ENCODE measurements around the gene POLR3H.
A peak's percentile ranks its signal among the peaks of the same experiment; 100 is the strongest.
"Not testable (repeated sequence)": the region's sequence is repeated elsewhere in the genome, so short reads cannot be mapped to it uniquely, and the experiment has no call there.

Gene POLR3H

DNA sequence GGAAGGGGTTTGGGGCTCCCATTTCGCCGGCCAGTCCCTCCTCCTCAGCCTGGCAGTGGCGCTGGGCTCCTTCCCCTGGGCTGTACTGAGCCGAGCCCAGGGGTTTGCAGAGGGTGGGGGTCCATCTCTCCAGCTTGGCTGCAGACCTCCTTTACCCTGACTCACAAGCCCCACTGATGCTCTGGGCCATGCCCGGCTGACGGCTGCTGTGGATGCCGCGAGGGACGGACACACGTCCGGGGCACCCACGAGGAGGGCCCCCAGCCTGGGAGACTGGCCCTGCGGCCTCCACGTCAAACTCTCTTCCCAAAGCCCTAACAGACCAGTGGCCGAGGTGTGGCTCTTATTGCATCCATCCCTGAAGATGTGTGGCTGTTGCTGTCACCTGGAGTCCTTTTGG, 31.3 kb upstream of the POLR3H start:
- Histone ChIP-seq H3K4me1 (ENCODE audit: insufficient read depth, low read length) (no peaks in the 10 kb centered on the region), H2AFZ (ENCODE audit: low read depth, low read length) (no peak overlapping the region), H3K36me3 (ENCODE audit: insufficient read depth, low read length) (peaks cover 25% of the 10 kb centered on the region), H3K9me3 (ENCODE audit: low read length) (no peaks in the 10 kb centered on the region), H3K4me3 (ENCODE audit: low read length) (no peak overlapping the region), H3K27me3 (ENCODE audit: insufficient read depth, low read length) (no peaks in the 10 kb centered on the region)

- Histone ChIP-seq H3K9me3 (ENCODE audit: low read length) (no peaks in the 10 kb centered on the region), H3K27me3 (ENCODE audit: insufficient read depth, low read length) (no peaks in the 10 kb centered on the region), H3K4me1 (ENCODE audit: insufficient read depth, low read length) (no peaks in the 10 kb centered on the region), H3K36me3 (ENCODE audit: insufficient read depth, low read length) (peaks cover 23% of the 10 kb centered on the region), H3K4me3 (ENCODE audit: low read length) (no peak overlapping the region), H2AFZ (ENCODE audit: low read depth, low read length) (no peak overlapping the region)
Measured at GRCh38 chr22:41574847-41575381, 30.6 kb upstream of the POLR3H start.

GRCh38 chr22:41573677-41574076, 29.4 kb upstream of the POLR3H start:
- no peaks in the 10 kb centered on the region for H3K9me3 ChIP-seq (ENCODE audit: low read length)
- peaks cover 10% of the 10 kb centered on the region for H3K4me1 ChIP-seq (ENCODE audit: insufficient read depth, low read length)
- no peaks in the 10 kb centered on the region for H3K27me3 ChIP-seq (ENCODE audit: insufficient read depth, low read length)
- H2AFZ ChIP-seq (ENCODE audit: low read depth, low read length), result no peak overlapping the region
- no peak overlapping the region for H3K4me3 ChIP-seq (ENCODE audit: low read length)
- H3K36me3 ChIP-seq (ENCODE audit: insufficient read depth, low read length), result peaks cover 14% of the 10 kb centered on the region

- not testable (repeated sequence) for H2AFZ ChIP-seq (ENCODE audit: low read depth, low read length); H3K27me3 ChIP-seq (ENCODE audit: insufficient read depth, low read length); H3K9me3 ChIP-seq (ENCODE audit: low read length); H3K4me3 ChIP-seq (ENCODE audit: low read length); H3K36me3 ChIP-seq (ENCODE audit: insufficient read depth, low read length)
- H3K4me1 ChIP-seq (ENCODE audit: insufficient read depth, low read length), result peaks cover 15% of the 10 kb centered on the region
Measured at GRCh38 chr22:41572305-41572704, 28.0 kb upstream of the POLR3H start.

- no peaks in the 10 kb centered on the region for H3K27me3 ChIP-seq (ENCODE audit: insufficient read depth, low read length)
- H3K9me3 ChIP-seq (ENCODE audit: low read length), result no peaks in the 10 kb centered on the region
- peaks cover 15% of the 10 kb centered on the region for H3K4me1 ChIP-seq (ENCODE audit: insufficient read depth, low read length)
- peaks cover 4% of the 10 kb centered on the region for H3K36me3 ChIP-seq (ENCODE audit: insufficient read depth, low read length)
- no peak overlapping the region for H2AFZ ChIP-seq (ENCODE audit: low read depth, low read length)
- no peak overlapping the region for H3K4me3 ChIP-seq (ENCODE audit: low read length)
Measured at GRCh38 chr22:41571786-41572185, 27.5 kb upstream of the POLR3H start.

DNA sequence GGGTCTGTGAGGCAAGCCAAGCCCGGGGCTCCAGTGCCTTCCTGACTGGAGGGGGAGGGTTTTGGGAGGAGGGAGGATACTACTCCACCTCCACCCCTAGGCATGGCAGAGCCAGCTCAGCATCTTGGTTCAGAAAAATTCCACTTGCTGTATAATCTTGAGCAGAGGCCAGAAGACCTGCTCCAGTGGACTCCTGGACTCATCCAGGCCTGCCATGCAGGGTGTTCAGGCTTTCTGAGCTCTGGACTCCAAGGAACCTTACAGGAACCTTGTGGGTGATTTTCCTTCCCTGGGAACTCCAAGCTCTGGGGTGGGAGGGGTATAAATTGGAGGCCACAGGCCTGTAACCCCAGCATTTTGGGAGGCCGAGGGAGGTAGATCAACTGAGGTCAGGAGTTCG, 26.0 kb upstream of the POLR3H start:
- Histone ChIP-seq H3K4me1 (ENCODE audit: insufficient read depth, low read length) (peaks cover 18% of the 10 kb centered on the region), H3K9me3 (ENCODE audit: low read length) (no peaks in the 10 kb centered on the region), H3K27me3 (ENCODE audit: insufficient read depth, low read length) (no peaks in the 10 kb centered on the region), H3K4me3 (ENCODE audit: low read length) (no peak overlapping the region), H2AFZ (ENCODE audit: low read depth, low read length) (no peak overlapping the region), H3K36me3 (ENCODE audit: insufficient read depth, low read length) (no peaks in the 10 kb centered on the region)

- Histone ChIP-seq H3K4me3 (ENCODE audit: low read length) (no peak overlapping the region), H2AFZ (ENCODE audit: low read depth, low read length) (peak overlapping the region; percentile 19), H3K4me1 (ENCODE audit: insufficient read depth, low read length) (peaks cover 18% of the 10 kb centered on the region), H3K36me3 (ENCODE audit: insufficient read depth, low read length) (no peaks in the 10 kb centered on the region), H3K9me3 (ENCODE audit: low read length) (no peaks in the 10 kb centered on the region), H3K27me3 (ENCODE audit: insufficient read depth, low read length) (no peaks in the 10 kb centered on the region)
Measured at GRCh38 chr22:41568811-41569210, 24.5 kb upstream of the POLR3H start.

DNA sequence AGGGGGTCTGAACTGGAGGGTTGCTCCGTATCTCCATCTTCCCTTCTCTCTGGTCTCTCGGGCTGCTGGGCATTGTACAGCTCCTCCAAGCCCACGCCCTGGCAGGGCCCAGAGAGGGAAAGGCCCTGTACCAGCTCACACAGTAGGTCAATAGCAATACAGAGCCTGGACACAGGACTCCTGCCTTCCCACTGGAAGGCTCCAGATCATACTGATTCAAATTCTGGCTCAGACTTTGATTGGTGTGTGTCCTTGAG, 23.2 kb upstream of the POLR3H start:
- Histone ChIP-seq H3K4me3 (ENCODE audit: low read length) (no peak overlapping the region), H2AFZ (ENCODE audit: low read depth, low read length) (no peak overlapping the region), H3K36me3 (ENCODE audit: insufficient read depth, low read length) (no peaks in the 10 kb centered on the region), H3K4me1 (ENCODE audit: insufficient read depth, low read length) (peaks cover 29% of the 10 kb centered on the region), H3K9me3 (ENCODE audit: low read length) (no peaks in the 10 kb centered on the region), H3K27me3 (ENCODE audit: insufficient read depth, low read length) (no peaks in the 10 kb centered on the region)

GRCh38 chr22:41565403-41566054, 21.3 kb upstream of the POLR3H start:
- Histone ChIP-seq H3K27me3 (ENCODE audit: insufficient read depth, low read length) (no peaks in the 10 kb centered on the region), H3K4me1 (ENCODE audit: insufficient read depth, low read length) (peaks cover 48% of the 10 kb centered on the region), H2AFZ (ENCODE audit: low read depth, low read length) (no peak overlapping the region), H3K9me3 (ENCODE audit: low read length) (no peaks in the 10 kb centered on the region), H3K4me3 (ENCODE audit: low read length) (no peak overlapping the region), H3K36me3 (ENCODE audit: insufficient read depth, low read length) (no peaks in the 10 kb centered on the region)

DNA sequence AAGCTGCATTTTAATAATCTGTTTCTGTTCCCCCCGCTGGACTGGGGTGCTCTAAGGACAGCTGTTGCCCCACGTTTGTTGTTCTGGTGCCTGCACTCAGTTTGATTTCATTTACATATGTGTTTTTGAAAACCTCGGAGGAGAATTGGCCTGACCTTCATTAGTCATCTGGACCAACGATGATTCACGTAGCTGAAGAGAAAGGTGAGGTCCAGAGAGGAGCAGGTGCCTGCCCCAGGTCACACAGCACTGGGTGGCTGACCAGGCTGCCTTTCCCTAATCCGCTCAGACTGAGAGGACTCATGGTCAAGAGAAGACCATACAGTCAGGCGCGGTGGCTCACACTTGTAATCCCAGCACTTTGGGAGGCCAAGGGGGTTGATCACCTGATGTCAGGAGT, 20.3 kb upstream of the POLR3H start:
- no peaks in the 10 kb centered on the region for H3K9me3 ChIP-seq (ENCODE audit: low read length)
- no peak overlapping the region for H3K4me3 ChIP-seq (ENCODE audit: low read length)
- H3K4me1 ChIP-seq (ENCODE audit: insufficient read depth, low read length), result peaks cover 56% of the 10 kb centered on the region
- H3K36me3 ChIP-seq (ENCODE audit: insufficient read depth, low read length), result no peaks in the 10 kb centered on the region
- H3K27me3 ChIP-seq (ENCODE audit: insufficient read depth, low read length), result no peaks in the 10 kb centered on the region
- no peak overlapping the region for H2AFZ ChIP-seq (ENCODE audit: low read depth, low read length)

- Histone ChIP-seq H3K27me3 (ENCODE audit: insufficient read depth, low read length) (no peaks in the 10 kb centered on the region), H3K4me3 (ENCODE audit: low read length) (no peak overlapping the region), H3K9me3 (ENCODE audit: low read length) (no peaks in the 10 kb centered on the region), H3K4me1 (ENCODE audit: insufficient read depth, low read length) (peaks cover 43% of the 10 kb centered on the region), H2AFZ (ENCODE audit: low read depth, low read length) (no peak overlapping the region), H3K36me3 (ENCODE audit: insufficient read depth, low read length) (no peaks in the 10 kb centered on the region)
Measured at GRCh38 chr22:41563051-41563711, 18.9 kb upstream of the POLR3H start.

- H3K9me3 ChIP-seq (ENCODE audit: low read length), result no peaks in the 10 kb centered on the region
- H2AFZ ChIP-seq (ENCODE audit: low read depth, low read length), result no peak overlapping the region
- no peak overlapping the region for H3K4me3 ChIP-seq (ENCODE audit: low read length)
- H3K36me3 ChIP-seq (ENCODE audit: insufficient read depth, low read length), result no peaks in the 10 kb centered on the region
- H3K27me3 ChIP-seq (ENCODE audit: insufficient read depth, low read length), result no peaks in the 10 kb centered on the region
- H3K4me1 ChIP-seq (ENCODE audit: insufficient read depth, low read length), result peaks cover 49% of the 10 kb centered on the region
Measured at GRCh38 chr22:41562461-41562860, 18.2 kb upstream of the POLR3H start.

DNA sequence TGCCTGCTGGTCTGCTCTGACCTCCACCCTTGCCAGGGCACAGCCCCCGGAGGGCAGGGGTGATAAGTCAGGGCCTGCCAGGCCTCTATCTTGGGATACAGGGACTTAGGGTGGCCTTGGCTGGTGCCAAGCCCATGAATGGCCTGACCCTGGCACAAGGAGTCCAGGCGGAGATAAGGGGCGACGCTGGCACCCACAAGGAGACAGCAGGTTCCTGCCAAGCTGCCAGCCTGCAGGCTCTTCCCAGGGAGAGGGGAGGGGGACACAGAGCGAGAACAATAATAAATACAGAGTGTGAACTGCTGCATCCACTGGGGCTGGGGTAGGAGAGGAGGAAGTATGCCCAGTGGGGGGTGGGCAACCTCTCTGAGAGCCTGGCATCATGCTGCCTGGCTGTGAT, 17.5 kb upstream of the POLR3H start:
- H3K4me1 ChIP-seq (ENCODE audit: insufficient read depth, low read length), result peaks cover 55% of the 10 kb centered on the region
- H3K9me3 ChIP-seq (ENCODE audit: low read length), result no peaks in the 10 kb centered on the region
- H3K4me3 ChIP-seq (ENCODE audit: low read length), result no peak overlapping the region
- no peak overlapping the region for H2AFZ ChIP-seq (ENCODE audit: low read depth, low read length)
- no peaks in the 10 kb centered on the region for H3K36me3 ChIP-seq (ENCODE audit: insufficient read depth, low read length)
- H3K27me3 ChIP-seq (ENCODE audit: insufficient read depth, low read length), result no peaks in the 10 kb centered on the region

GRCh38 chr22:41561335-41561734, 17.1 kb upstream of the POLR3H start:
- peak overlapping the region; percentile 44 for H3K4me3 ChIP-seq (ENCODE audit: low read length)
- peak overlapping the region; percentile 33 for H2AFZ ChIP-seq (ENCODE audit: low read depth, low read length)
- no peaks in the 10 kb centered on the region for H3K27me3 ChIP-seq (ENCODE audit: insufficient read depth, low read length)
- H3K36me3 ChIP-seq (ENCODE audit: insufficient read depth, low read length), result no peaks in the 10 kb centered on the region
- H3K9me3 ChIP-seq (ENCODE audit: low read length), result no peaks in the 10 kb centered on the region
- peaks cover 59% of the 10 kb centered on the region for H3K4me1 ChIP-seq (ENCODE audit: insufficient read depth, low read length)

Data from neuron (in vitro differentiated cells).